ENCODE data around the gene SNAI1.

SNAI1 gene

DNA sequence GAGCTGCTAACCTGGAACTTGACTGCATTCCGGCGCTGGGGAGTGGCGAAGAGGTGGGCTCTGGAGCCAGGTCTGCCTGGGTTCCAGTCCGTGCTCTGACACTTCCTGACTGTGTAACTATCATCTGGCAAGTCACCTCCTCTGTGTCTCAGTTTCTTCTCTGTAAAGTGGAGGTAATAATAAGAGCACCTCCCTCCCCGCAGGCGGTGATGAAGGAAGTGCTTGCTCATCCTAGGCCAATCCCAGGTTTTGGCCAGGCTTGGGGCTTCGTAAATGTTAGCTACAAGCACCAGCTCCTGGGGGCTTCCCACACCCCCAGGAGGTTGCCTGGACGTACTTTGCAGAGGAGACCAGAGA, 32.8 kb downstream of the SNAI1 start:
- no peaks in the 10 kb centered on the region for H3K36me3 Mint-ChIP-seq (ENCODE audit: low read depth)
- H3K9me3 Mint-ChIP-seq = no peaks in the 10 kb centered on the region
- TF ChIP-seq, protein P1, sequence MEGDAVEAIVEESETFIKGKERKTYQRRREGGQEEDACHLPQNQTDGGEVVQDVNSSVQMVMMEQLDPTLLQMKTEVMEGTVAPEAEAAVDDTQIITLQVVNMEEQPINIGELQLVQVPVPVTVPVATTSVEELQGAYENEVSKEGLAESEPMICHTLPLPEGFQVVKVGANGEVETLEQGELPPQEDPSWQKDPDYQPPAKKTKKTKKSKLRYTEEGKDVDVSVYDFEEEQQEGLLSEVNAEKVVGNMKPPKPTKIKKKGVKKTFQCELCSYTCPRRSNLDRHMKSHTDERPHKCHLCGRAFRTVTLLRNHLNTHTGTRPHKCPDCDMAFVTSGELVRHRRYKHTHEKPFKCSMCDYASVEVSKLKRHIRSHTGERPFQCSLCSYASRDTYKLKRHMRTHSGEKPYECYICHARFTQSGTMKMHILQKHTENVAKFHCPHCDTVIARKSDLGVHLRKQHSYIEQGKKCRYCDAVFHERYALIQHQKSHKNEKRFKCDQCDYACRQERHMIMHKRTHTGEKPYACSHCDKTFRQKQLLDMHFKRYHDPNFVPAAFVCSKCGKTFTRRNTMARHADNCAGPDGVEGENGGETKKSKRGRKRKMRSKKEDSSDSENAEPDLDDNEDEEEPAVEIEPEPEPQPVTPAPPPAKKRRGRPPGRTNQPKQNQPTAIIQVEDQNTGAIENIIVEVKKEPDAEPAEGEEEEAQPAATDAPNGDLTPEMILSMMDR (IDR thresholded peaks at IDR 0.05; ENCODE audit: unreplicated experiment in 3 of 3) = no peak
- no peaks in the 10 kb centered on the region for H3K27me3 Mint-ChIP-seq (ENCODE audit: low read depth)
- H3K4me3 Mint-ChIP-seq = peak overlapping the region in 1 of 3 experiments; percentile 34
- H3K27ac Mint-ChIP-seq = peak overlapping the region; percentile 42 to 91 (median 49)
- H3K4me1 Mint-ChIP-seq = peaks cover 23% of the 10 kb centered on the region

DNA sequence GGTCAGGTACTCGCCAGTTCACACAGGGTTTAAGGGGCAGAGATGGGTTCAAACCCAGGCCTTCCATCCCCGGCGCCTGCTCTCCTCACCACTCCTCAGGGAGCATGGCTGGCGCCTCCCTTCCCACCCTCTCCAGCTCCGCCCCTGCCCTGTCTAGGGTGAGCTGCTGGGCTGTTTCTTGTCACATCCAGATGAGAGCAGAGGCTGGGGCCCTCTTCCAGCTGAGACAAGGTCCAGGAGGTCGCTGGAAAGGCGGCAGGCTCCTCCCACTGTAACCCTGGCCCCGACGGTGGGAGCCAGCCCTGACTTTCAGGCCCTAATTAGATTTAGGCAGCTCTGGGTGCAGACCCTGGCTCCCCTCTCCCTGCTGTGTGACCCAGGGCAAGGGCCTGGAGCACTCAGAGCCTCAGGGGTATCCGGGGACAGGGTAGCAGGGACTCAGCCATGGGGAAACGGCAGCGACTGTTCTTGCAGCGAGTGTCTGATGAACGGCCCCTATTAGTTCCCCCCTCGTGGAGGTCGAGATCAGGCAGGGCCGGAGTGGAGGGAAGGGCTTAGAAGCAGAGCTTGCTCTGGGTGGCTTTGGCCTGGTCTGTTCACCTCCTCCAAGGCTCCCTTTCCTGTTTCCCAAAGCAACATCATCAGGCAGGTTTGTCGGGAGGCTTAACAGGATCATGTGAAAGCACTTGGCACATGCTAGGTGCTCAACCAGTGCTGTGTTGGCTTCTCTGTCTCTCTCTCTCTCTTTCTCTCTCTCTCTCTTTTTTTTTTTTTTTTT, 33.4 kb downstream of the SNAI1 start:
- Mint-ChIP-seq H3K9me3 (no peaks in the 10 kb centered on the region), H3K27me3 (ENCODE audit: low read depth) (no peaks in the 10 kb centered on the region), H3K4me1 (peaks cover 23% of the 10 kb centered on the region), H3K36me3 (ENCODE audit: low read depth) (no peaks in the 10 kb centered on the region), H3K27ac (peak overlapping the region; percentile 42 to 91 (median 78)), H3K4me3 (no peak overlapping the region)
- TF ChIP-seq, protein P1 (IDR thresholded peaks at IDR 0.05; ENCODE audit: unreplicated experiment in 3 of 3) = no peak

DNA sequence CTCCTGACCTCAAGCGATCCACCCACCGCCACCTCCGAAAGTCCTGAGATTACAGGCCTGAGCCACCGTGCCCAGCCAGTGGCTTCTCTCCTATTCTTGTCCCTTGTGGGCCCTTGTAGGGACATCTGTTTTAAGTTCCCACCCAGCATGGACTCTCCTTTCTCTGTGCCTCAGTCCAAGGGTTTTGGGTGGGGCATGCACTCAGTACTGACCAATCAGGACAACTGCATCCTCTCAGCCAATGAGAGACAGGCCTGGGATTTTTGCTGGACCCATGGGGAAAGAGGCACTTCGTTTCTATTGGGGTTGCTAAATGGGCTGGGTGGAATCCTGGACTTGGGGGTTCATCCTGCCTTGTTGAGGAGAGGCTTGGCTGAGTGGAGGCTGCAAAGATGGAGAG, 34.4 kb downstream of the SNAI1 start:
- TF ChIP-seq, protein P1 (IDR thresholded peaks at IDR 0.05; ENCODE audit: unreplicated experiment in 3 of 3) = no peak
- Mint-ChIP-seq H3K36me3 (ENCODE audit: low read depth) (no peaks in the 10 kb centered on the region), H3K4me1 (peaks cover 22% of the 10 kb centered on the region), H3K27me3 (ENCODE audit: low read depth) (no peaks in the 10 kb centered on the region), H3K27ac (peak overlapping the region; percentile 23 to 77 (median 72)), H3K4me3 (no peak overlapping the region), H3K9me3 (no peaks in the 10 kb centered on the region)

DNA sequence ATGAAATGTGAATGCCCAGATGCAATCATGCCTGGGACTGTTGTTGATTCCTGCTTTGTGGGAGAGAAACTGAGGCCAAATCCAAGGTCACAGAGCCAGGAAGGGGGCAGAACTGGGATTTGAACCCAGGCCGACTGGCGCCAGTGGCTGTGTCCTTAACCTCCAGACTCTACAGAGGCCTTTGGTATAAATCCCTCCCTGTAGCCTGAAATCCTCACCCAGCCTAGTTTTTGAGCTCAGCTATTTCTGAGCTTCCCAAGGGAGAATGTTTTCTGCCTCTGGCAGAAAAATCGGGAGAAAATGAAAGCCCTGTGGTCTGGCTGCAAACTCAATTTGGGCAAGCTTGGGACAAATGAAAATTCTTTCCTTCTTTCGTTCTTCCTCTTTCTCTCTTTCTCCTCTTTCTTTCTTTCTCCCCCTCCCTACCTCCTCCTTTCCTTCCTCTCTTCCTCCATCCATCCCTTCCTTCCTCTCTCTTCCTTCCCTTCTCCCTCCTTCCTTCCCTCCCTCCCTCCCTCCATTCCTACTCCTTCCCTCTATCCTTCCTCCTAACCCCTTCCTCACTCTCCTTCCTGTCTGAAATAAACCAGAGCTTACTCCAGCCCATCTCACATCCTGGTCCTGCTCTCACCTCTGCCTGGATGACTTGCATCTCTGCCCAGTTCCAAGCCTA, 34.9 kb downstream of the SNAI1 start:
- Mint-ChIP-seq H3K4me3 (no peak overlapping the region), H3K27me3 (ENCODE audit: low read depth) (no peaks in the 10 kb centered on the region), H3K9me3 (no peaks in the 10 kb centered on the region), H3K27ac (peak overlapping the region; percentile 23 to 77 (median 72)), H3K4me1 (peaks cover 17% of the 10 kb centered on the region), H3K36me3 (ENCODE audit: low read depth) (no peaks in the 10 kb centered on the region)
- TF ChIP-seq, protein P1 (IDR thresholded peaks at IDR 0.05; ENCODE audit: unreplicated experiment in 3 of 3) = no peak

DNA sequence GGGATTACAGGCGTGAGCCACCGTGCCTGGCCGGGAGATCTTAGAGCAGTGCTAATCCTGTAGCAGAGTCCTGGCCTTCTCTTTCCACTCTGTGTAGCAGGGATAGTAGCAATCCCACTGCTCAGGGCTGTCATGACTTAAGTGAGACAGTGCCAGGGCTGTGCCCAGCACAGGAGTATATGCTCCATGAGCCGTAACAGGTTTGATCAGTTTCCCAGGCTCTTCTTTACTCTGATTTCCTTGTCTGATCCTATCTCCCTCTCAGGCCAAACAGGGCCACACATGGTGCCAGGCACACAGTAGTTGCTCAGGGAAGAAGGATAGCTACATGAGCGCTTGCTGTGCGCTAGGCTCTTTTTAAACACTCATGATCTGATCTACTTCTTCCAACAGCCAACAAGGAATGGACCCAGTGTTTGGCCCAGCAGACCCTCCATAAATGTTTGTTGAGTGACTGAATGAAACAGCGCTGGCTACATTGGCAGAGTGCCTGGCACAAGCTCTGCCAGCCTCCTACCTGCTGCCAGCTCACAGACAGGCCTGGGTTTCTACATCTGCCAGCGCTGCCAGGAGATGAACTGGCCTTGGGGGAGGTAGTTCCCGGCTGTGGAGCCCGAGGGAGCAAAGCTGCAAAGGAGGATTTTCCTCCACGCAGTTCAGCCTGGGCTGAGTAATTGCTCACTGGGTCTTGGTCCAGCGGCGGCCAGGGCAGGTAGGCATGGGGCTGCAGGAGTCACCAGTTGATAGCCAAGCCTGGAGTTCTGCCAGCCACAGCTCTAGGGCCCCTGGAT, 36.9 kb downstream of the SNAI1 start:
- peak overlapping the region in 2 of 3 experiments; percentile 42 to 49 for H3K27ac Mint-ChIP-seq
- H3K4me3 Mint-ChIP-seq = no peak overlapping the region
- no peaks in the 10 kb centered on the region for H3K9me3 Mint-ChIP-seq
- H3K4me1 Mint-ChIP-seq = peaks cover 13% of the 10 kb centered on the region
- peaks cover under 1% of the 10 kb centered on the region for H3K27me3 Mint-ChIP-seq (ENCODE audit: low read depth)
- TF ChIP-seq, protein P1 (IDR thresholded peaks at IDR 0.05; ENCODE audit: unreplicated experiment in 3 of 3) = no peak
- H3K36me3 Mint-ChIP-seq (ENCODE audit: low read depth) = no peaks in the 10 kb centered on the region
